HepG2 (cell line): ENCODE data around the gene NDUFB8.

Experiments used
- PBX3 ChIP-seq: sonication (generic); formaldehyde crosslinking; IDR thresholded peaks from 2 replicates; pipeline ENCODE4 v1.8.1; 2023; ENCODE audit warnings: missing genetic modification reagents, inconsistent platforms, borderline replicate concordance
- ZBTB25 ChIP-seq: IDR thresholded peaks from 2 replicates; pipeline ENCODE4 v1.6.1; 2018; ENCODE audit warnings: missing genetic modification reagents
- ZNF670 ChIP-seq: sonication (generic); formaldehyde crosslinking; IDR thresholded peaks from 2 replicates; pipeline ENCODE4 v1.8.0; 2022; ENCODE audit warnings: mild to moderate bottlenecking, missing genetic modification reagents, borderline replicate concordance

GRCh38 chr10:100504096-100504495 is 25.6 kb downstream of the NDUFB8 start:
- TF ChIP-seq ZBTB25 (CRISPR knock-in tag) (no peak), PBX3 (CRISPR knock-in tag) (no peak), ZNF670 (CRISPR knock-in tag) (no peak)
